Measurements from ENCODE around the gene ACE.
A peak's percentile ranks its signal among the peaks of the same experiment; 100 is the strongest.

Gene ACE
- 4.1 to 35.5 (median 13.8) reads per million in 17 experiments for total RNA-seq

DNA sequence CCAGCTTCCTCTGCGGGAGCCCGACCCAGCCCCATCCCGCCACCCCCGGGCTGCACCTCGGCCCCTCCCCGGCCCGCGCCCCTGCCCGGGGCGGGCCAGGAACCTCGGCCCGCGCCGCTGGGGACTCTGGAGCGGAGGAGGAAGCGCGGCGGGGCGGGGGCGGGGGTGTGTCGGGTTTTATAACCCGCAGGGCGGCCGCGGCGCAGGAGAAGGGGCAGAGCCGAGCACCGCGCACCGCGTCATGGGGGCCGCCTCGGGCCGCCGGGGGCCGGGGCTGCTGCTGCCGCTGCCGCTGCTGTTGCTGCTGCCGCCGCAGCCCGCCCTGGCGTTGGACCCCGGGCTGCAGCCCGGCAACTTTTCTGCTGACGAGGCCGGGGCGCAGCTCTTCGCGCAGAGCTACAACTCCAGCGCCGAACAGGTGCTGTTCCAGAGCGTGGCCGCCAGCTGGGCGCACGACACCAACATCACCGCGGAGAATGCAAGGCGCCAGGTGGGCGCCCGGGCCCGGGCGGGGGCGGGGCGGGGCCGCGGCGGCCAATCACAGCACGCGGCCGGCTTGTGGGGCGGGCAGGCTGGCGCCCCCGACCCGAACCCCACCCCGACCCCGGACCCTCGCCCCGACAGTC, at the start of gene ACE:
Gene ACE (plus strand): TSS at position 208 of the 626 bp plus-strand sequence. CDS start 34 bp downstream, at position 242.
- DNase-seq = peak; percentile 42 to 77 (median 53)

DNA sequence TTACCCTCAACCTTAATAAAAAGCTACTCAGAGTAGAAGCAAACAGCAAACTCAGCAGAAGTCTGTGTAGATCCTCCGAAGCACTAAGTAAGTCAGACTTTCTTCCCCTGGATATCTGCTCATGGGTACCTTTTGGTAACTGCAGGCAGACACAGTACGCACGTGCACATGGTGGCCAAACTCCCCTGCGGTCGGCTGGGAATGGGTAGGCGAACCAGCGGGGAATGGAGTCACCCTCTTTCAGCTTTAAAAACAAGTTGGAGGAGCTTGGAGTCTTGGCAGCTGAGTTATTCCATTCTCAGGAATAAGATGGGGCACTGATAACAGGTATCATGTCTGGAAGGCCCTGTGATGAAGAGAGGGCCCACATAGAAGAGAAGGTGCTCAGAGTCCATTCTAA, 47.1 kb upstream of the ACE start:
- DNase-seq = no peak

- DNase-seq = no peak
Observed at GRCh38 chr17:63430223-63430622, 46.6 kb upstream of the ACE start.

DNA sequence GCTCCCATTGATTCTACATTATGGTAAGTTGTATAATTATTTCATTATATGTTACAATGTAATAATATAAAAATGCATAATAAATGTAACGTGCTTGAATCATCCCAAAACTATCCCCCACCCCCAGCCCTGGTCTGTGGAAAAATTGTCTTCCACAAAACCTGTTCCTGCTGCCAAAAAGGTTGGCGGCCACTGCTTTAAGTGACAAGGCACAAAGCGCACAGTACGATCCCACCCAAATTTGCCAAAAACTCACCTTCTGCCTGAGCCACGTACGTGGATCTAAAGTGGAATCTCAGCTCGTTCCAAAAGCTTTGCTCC, 45.3 kb upstream of the ACE start:
- no peak for DNase-seq

- DNase-seq = no peak
Observed at GRCh38 chr17:63431939-63432804, 44.7 kb upstream of the ACE start.

DNA sequence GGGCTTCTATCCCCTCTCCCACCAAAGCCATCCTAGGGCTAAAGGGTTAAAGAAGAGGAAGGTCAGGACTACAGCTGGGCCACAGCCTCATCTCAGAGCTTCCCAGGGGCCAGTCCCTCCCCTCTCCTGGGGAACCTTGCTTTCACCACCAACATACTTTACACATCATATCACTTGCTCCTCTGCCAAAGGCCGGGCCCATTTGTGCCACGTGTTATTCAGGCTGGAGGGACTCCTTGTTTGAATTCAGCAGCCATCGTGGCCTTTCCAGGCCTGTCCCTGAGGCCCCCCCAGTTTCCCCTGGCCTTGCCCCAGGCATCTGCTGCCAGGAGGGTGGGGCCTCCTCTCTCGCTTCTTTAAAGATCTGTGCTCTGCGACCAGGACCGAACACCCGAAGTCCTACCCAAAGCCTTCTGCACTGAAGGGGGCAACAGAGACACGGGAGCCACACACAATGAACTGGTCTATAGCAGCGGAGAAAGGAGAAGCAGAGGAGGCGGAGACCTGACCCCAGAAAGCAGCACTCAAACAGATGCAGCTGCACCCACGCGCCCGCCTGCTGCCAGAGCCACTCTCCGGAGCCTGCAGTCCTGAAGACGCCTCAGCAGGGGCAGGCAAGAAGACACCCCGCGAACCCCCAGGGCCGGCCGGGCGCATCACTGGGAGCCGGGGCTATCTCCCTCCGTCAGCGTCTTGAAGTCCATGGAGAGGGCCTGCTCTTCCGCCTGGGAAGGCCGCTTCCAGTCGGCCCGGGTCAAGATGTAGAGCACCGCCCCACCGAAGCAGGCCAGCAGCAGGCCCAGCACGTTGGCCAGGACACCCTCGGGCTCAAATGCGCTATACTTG, 42.9 kb upstream of the ACE start:
- peak; percentile 62 to 85 (median 76) for DNase-seq

GRCh38 chr17:63434951-63435571, 41.8 kb upstream of the ACE start:
- peak; percentile 63 to 79 (median 72) for DNase-seq

GRCh38 chr17:63435681-63436522, 41.0 kb upstream of the ACE start:
- DNase-seq = no peak

DNA sequence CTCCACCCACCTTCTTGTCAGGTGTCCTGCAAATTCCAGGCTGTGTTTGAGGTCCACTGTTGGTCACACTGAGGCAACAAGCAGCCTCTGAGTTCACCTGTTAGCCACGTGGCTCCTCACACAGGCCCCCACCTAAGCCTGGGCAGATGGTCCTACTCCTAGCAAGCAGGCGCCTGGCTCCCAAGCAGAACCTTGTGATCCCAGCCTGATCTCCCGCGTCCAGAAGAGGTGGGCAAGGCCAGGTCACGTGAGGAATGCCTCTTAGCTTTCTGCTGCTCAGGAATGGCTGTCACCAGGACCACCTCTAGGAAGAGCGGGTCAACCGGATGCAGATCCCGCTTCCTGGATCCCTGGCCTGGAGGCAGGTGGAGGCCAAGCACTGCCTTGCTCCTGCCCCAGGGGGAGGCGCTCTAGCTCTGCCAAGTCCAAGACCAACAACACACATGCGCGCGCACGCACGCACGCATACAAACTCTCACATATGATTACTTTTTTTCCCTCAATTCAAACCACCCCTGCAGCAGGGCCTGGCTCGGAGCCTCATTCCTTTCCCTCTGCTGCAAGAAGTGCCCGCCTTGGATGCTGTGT, 40.2 kb upstream of the ACE start:
- DNase-seq = peak in 1 of 4 experiments; percentile 34

- DNase-seq = no peak
Observed at GRCh38 chr17:63437287-63438091, 39.4 kb upstream of the ACE start.

GRCh38 chr17:63438092-63439051, 38.5 kb upstream of the ACE start:
- no peak for DNase-seq

DNA sequence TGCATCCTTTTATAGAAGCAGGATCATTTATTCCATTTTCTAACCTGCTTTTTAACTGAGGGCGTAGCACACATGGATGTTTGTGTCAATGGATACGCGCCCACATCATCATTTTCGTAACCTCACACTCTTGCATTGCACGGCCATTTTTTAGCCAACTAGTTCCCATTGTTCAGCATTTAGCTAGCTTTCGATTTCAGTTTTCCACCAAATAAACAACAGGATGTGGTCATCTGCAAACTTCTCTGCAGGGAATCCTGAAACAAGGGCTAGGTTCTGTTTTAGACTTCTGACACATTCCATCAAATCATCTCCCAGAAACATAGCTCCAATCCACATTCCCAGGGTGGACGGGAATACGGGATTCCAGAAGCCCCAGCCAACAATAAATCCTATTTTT, 37.2 kb upstream of the ACE start:
- peak; percentile 74 to 89 (median 82) for DNase-seq

DNA sequence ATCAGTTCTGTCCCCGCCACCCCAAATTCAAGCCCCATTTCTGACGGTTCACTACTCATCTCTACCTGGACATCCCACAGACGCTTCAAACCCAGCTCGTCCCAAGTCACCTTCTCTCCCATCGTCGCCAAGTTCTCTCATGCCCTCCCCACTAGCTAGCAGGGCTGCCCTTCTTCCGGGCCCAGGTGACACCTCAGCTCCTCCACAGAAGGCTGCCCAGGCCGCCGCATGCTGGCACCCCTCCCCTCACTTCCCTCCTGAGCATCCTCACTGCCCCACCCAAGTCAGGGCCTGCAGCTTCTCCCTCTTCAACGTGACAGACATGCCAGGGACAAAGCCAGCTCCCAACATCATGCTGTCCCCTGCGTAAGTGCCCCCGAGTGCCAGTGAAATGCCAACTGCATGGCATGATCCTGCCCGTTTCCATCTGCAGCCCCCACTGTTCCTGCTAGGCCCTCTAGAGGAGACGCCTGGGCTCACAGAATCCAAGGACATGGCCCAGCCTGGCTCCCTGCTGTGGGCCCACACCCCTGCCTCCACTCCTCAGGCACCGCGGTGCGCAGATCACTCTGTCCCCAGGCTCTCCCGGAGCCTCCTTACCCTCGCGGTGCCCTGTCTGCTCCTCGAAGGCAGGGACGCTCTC, 36.6 kb upstream of the ACE start:
- no peak for DNase-seq

- no peak for DNase-seq
Observed at GRCh38 chr17:63440770-63441335, 36.0 kb upstream of the ACE start.

DNA sequence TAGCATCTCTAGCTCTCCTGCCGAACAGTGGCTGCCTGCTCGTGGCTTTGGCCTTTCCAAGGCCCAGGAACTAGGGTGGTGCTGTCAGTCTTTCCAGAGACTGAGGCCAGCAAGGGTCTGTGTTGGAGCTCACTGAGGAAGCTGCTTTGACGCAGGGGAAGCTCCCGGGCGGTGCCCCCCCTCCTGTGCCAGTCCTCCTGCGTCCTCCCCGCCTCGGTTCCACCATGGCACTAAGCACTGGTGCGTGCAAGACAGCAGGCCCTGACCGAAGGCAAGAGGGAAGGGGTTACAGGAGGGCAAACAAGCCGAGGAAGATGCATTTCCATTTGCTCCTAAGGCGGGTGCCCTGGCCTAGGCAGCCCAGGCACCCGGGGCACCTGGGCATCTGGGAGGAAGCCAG, 35.2 kb upstream of the ACE start:
- DNase-seq = no peak

DNA sequence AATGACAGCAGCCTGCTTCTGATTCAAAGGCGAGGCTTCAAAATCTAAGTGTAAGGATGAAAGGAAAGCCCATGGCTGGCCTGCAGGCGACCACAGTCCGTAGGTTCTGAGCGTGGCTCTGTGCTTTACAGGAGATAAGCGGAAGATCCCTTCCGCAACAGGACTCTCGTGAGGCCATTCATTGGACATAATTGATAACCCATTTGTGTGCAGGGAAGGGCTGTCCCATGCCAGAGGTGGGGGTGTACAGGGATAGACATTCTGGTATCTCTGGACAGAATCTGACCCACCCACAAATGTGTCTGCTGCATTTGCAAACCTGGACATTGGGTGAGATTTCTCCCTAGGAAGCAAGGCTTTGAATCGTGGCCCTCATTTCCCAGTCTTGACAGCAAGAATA, 34.8 kb upstream of the ACE start:
- DNase-seq = no peak

DNA sequence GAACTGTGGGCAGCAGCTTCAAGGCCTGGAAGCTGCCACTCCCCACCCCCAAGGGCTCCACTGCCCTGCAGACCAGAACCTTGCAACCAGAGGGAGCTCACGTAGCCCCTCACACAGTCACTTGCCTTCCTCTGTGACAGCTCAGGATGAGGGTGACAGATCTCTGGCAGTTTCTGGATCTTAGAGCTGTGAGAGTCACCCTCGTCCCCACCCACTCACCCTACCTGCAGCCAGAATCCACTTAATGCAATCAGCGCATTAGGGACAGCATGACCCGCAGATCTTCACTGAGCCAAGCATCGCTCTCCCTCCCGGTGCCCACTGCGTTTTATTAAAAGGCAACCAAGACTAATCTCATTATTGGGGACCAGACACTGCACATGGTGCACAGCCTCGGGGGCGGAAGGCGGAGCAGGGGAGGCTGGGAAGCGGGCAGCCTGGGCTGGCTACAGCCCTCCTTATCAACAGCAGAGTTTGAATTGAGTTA, 34.3 kb upstream of the ACE start:
- DNase-seq = no peak

GRCh38 chr17:63443053-63443452, 33.8 kb upstream of the ACE start:
- DNase-seq = no peak

Data from suppressor macrophage (primary cell).